ENCODE data around the gene TNFRSF11A.

DNA sequence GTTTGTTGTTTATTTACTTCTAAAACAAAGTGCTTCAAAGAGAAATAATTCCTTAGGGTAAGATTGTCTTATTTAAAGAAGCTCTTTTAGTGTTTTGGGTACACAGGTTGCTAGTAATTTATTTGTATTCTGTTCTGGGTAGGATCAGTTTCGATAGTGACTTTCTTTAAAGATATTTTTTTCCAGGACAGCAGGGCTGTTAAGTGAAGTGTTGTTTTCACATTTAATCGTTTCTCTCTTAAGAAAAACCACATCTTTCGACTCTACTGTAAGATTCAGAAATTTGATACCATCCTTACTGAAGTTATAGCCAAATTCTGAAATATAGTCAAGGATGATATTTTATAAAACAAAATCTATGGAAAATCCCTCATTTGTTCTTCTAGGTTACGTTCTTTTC lies 17.8 kb downstream of the TNFRSF11A start:
- no peak for TF ChIP-seq CTCF (IDR thresholded peaks at IDR 0.05)
- no peak for TF ChIP-seq POLR2A (IDR thresholded peaks at IDR 0.05)
- TF ChIP-seq EP300 (IDR thresholded peaks at IDR 0.05): no peak

Measured in tibial nerve (tissue), 4 donors.